ENCODE data around the gene TRIO.

DNA sequence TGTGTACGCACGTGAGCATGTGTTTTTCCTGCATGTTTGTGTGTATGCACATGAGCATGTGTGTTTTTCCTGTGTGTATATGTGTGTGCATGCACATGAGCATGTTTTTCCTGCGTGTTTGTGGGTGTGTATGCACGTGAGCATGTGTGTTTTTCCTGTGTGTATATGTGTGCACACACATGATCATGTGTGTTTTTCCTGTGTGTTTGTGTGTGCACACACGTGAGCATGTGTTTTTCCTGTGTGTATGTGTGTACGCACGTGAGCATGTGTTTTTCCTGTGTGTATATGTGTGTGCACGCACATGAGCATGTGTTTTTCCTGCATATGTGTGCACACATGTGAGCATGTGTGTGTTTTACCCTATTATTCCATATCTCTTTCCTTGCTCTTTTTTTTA lies 205.9 kb downstream of the TRIO start:
- no peak for TF ChIP-seq CTCF (IDR thresholded peaks at IDR 0.05)
- no peak for TF ChIP-seq POLR2A (IDR thresholded peaks at IDR 0.05)
